ENCODE measurements around the gene PLEKHG7. TPM values are rescaled to one million over a fixed set of nuclear protein-coding genes. Genes with fewer than 3 reads are reported as not detected.
"Not testable (repeated sequence)": the region's sequence is repeated elsewhere in the genome, so short reads cannot be mapped to it uniquely, and the experiment has no call there.

PLEKHG7 gene
- total and polyA plus RNA-seq, 5 donors: not detected

- intact Hi-C loops (cut with DNase I): no loop called here
- DNase-seq (no peak), ATAC-seq (no peak)
- Histone ChIP-seq H3K27ac (ENCODE audit: low read length) (no peak overlapping the region), H3K4me1 (ENCODE audit: control insufficient read depth, insufficient read depth, low read length) (no peaks in the 10 kb centered on the region), H3K4me3 (ENCODE audit: low read length) (no peak overlapping the region), H3K27me3 (ENCODE audit: control insufficient read depth, insufficient read depth) (no peaks in the 10 kb centered on the region), H3K9me3 (ENCODE audit: control insufficient read depth, low read length) (no peaks in the 10 kb centered on the region)
- WGBS: 73% methylated on average over 6 of the region's 6 CpGs
Observed at GRCh38 chr12:92733181-92733580, 30.4 kb downstream of the PLEKHG7 start.

GRCh38 chr12:92733661-92734060 is 30.9 kb downstream of the PLEKHG7 start:
- no peak for DNase-seq
- intact Hi-C loops (cut with DNase I): no loop called here
- ATAC-seq: no peak
- Histone ChIP-seq H3K4me1 (ENCODE audit: control insufficient read depth, insufficient read depth, low read length) (no peaks in the 10 kb centered on the region), H3K9me3 (ENCODE audit: control insufficient read depth, low read length) (no peaks in the 10 kb centered on the region), H3K27ac (ENCODE audit: low read length) (no peak overlapping the region), H3K4me3 (ENCODE audit: low read length) (no peak overlapping the region), H3K27me3 (ENCODE audit: control insufficient read depth, insufficient read depth) (no peaks in the 10 kb centered on the region)
- 49% methylated on average over 3 of the region's 3 CpGs for WGBS

- H3K4me1 ChIP-seq (ENCODE audit: control insufficient read depth, insufficient read depth, low read length): no peaks in the 10 kb centered on the region
- H3K9me3 ChIP-seq (ENCODE audit: control insufficient read depth, low read length): no peaks in the 10 kb centered on the region
- peak in 1 of 3 donors; percentile 16 for DNase-seq
- intact Hi-C loops (cut with DNase I): no loop called here
- WGBS: 38% methylated on average over 3 of the region's 3 CpGs
- H3K4me3 ChIP-seq (ENCODE audit: low read length): no peak overlapping the region
- H3K27ac ChIP-seq (ENCODE audit: low read length): no peak overlapping the region
- H3K27me3 ChIP-seq (ENCODE audit: control insufficient read depth, insufficient read depth): no peaks in the 10 kb centered on the region
- peak; percentile 88 to 95 for ATAC-seq
Observed at GRCh38 chr12:92735131-92735721, 32.4 kb downstream of the PLEKHG7 start.

GRCh38 chr12:92736605-92737004 is 33.8 kb downstream of the PLEKHG7 start:
- no peaks in the 10 kb centered on the region for H3K4me1 ChIP-seq (ENCODE audit: control insufficient read depth, insufficient read depth, low read length)
- intact Hi-C loops (cut with DNase I): no loop called here
- 59% methylated on average over 6 of the region's 6 CpGs for WGBS
- H3K9me3 ChIP-seq (ENCODE audit: control insufficient read depth, low read length): no peaks in the 10 kb centered on the region
- DNase-seq: no peak
- H3K4me3 ChIP-seq (ENCODE audit: low read length): no peak overlapping the region
- no peaks in the 10 kb centered on the region for H3K27me3 ChIP-seq (ENCODE audit: control insufficient read depth, insufficient read depth)
- no peak overlapping the region for H3K27ac ChIP-seq (ENCODE audit: low read length)
- ATAC-seq: no peak

GRCh38 chr12:92737855-92738850 is 35.4 kb downstream of the PLEKHG7 start:
- H3K9me3 ChIP-seq (ENCODE audit: control insufficient read depth, low read length): no peaks in the 10 kb centered on the region
- H3K4me1 ChIP-seq (ENCODE audit: control insufficient read depth, insufficient read depth, low read length): no peaks in the 10 kb centered on the region
- no peak overlapping the region for H3K4me3 ChIP-seq (ENCODE audit: low read length)
- 91% methylated on average over 7 of the region's 7 CpGs for WGBS
- DNase-seq (no peak), ATAC-seq (no peak)
- H3K27ac ChIP-seq (ENCODE audit: low read length): no peak overlapping the region
- intact Hi-C loops (cut with DNase I): no loop called here
- H3K27me3 ChIP-seq (ENCODE audit: control insufficient read depth, insufficient read depth): no peaks in the 10 kb centered on the region

GRCh38 chr12:92739113-92739512 is 36.3 kb downstream of the PLEKHG7 start:
- Histone ChIP-seq H3K27ac (ENCODE audit: low read length) (no peak overlapping the region), H3K4me3 (ENCODE audit: low read length) (no peak overlapping the region), H3K4me1 (ENCODE audit: control insufficient read depth, insufficient read depth, low read length) (no peaks in the 10 kb centered on the region), H3K27me3 (ENCODE audit: control insufficient read depth, insufficient read depth) (no peaks in the 10 kb centered on the region), H3K9me3 (ENCODE audit: control insufficient read depth, low read length) (no peaks in the 10 kb centered on the region)
- 68% methylated on average over 4 of the region's 4 CpGs for WGBS
- intact Hi-C loops (cut with DNase I): no loop called here
- DNase-seq: peak in 2 of 3 donors; percentile 28 to 54
- no peak for ATAC-seq

- H3K4me3 ChIP-seq (ENCODE audit: low read length): no peak overlapping the region
- no peaks in the 10 kb centered on the region for H3K9me3 ChIP-seq (ENCODE audit: control insufficient read depth, low read length)
- DNase-seq (no peak), ATAC-seq (no peak)
- H3K27me3 ChIP-seq (ENCODE audit: control insufficient read depth, insufficient read depth): no peaks in the 10 kb centered on the region
- no peaks in the 10 kb centered on the region for H3K4me1 ChIP-seq (ENCODE audit: control insufficient read depth, insufficient read depth, low read length)
- intact Hi-C loops (cut with DNase I): no loop called here
- H3K27ac ChIP-seq (ENCODE audit: low read length): no peak overlapping the region
Observed at GRCh38 chr12:92740411-92740810, 37.6 kb downstream of the PLEKHG7 start.

- intact Hi-C loops (cut with DNase I): no loop called here
Observed at GRCh38 chr12:92743026-92743425, 40.2 kb downstream of the PLEKHG7 start.

GRCh38 chr12:92745856-92746550 is 43.2 kb downstream of the PLEKHG7 start:
- ATAC-seq (peak; percentile 97 to 100), DNase-seq (peak; percentile 91 to 94 (median 94))
- intact Hi-C loops (cut with DNase I): no loop called here
- Histone ChIP-seq H3K4me1 (ENCODE audit: control insufficient read depth, insufficient read depth, low read length) (no peaks in the 10 kb centered on the region), H3K4me3 (ENCODE audit: low read length) (no peak overlapping the region), H3K27ac (ENCODE audit: low read length) (no peak overlapping the region), H3K27me3 (ENCODE audit: control insufficient read depth, insufficient read depth) (no peaks in the 10 kb centered on the region), H3K9me3 (ENCODE audit: control insufficient read depth, low read length) (no peaks in the 10 kb centered on the region)
- WGBS: 45% methylated on average over 4 of the region's 4 CpGs

More at GRCh38 chr12:92743026-92743425, 40.2 kb downstream of the PLEKHG7 start:
- Histone ChIP-seq H3K9me3 (ENCODE audit: control insufficient read depth, low read length) (no peaks in the 10 kb centered on the region), H3K4me1 (ENCODE audit: control insufficient read depth, insufficient read depth, low read length) (no peaks in the 10 kb centered on the region), H3K27me3 (ENCODE audit: control insufficient read depth, insufficient read depth) (no peaks in the 10 kb centered on the region), H3K27ac (ENCODE audit: low read length) (no peak overlapping the region), H3K4me3 (ENCODE audit: low read length) (no peak overlapping the region)
- ATAC-seq (no peak), DNase-seq (no peak)
- WGBS: 84% methylated on average over 3 of the region's 3 CpGs

GRCh38 chr12:92747151-92747550 is 44.4 kb downstream of the PLEKHG7 start:
- H3K27me3 ChIP-seq (ENCODE audit: control insufficient read depth, insufficient read depth): no peaks in the 10 kb centered on the region
- ATAC-seq (no peak), DNase-seq (no peak)
- no peaks in the 10 kb centered on the region for H3K4me1 ChIP-seq (ENCODE audit: control insufficient read depth, insufficient read depth, low read length)
- H3K4me3 ChIP-seq (ENCODE audit: low read length): no peak overlapping the region
- WGBS: 88% methylated on average over 1 of the region's 1 CpG
- intact Hi-C loops (cut with DNase I): no loop called here
- H3K9me3 ChIP-seq (ENCODE audit: control insufficient read depth, low read length): no peaks in the 10 kb centered on the region
- no peak overlapping the region for H3K27ac ChIP-seq (ENCODE audit: low read length)

GRCh38 chr12:92749691-92750090 is 46.9 kb downstream of the PLEKHG7 start:
- intact Hi-C loops (cut with DNase I); H3K27me3 ChIP-seq (ENCODE audit: control insufficient read depth, insufficient read depth); H3K9me3 ChIP-seq (ENCODE audit: control insufficient read depth, low read length); ATAC-seq; H3K4me3 ChIP-seq (ENCODE audit: low read length); DNase-seq; H3K27ac ChIP-seq (ENCODE audit: low read length); H3K4me1 ChIP-seq (ENCODE audit: control insufficient read depth, insufficient read depth, low read length): not testable (repeated sequence)

Measured in right cardiac atrium (tissue), 5 donors.